ENCODE results near the gene B4GALT5.

Gene B4GALT5

GRCh38 chr20:49748525-49748838 is 34.8 kb upstream of the B4GALT5 start:
- no peak for DNase-seq (ENCODE audit: low read depth)
- H3K4me3 ChIP-seq (ENCODE audit: low read length), result no peak overlapping the region
- TF ChIP-seq, protein P1, sequence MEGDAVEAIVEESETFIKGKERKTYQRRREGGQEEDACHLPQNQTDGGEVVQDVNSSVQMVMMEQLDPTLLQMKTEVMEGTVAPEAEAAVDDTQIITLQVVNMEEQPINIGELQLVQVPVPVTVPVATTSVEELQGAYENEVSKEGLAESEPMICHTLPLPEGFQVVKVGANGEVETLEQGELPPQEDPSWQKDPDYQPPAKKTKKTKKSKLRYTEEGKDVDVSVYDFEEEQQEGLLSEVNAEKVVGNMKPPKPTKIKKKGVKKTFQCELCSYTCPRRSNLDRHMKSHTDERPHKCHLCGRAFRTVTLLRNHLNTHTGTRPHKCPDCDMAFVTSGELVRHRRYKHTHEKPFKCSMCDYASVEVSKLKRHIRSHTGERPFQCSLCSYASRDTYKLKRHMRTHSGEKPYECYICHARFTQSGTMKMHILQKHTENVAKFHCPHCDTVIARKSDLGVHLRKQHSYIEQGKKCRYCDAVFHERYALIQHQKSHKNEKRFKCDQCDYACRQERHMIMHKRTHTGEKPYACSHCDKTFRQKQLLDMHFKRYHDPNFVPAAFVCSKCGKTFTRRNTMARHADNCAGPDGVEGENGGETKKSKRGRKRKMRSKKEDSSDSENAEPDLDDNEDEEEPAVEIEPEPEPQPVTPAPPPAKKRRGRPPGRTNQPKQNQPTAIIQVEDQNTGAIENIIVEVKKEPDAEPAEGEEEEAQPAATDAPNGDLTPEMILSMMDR (conservative IDR thresholded peaks at IDR 0.05; ENCODE audit: low read depth, low read length), result no peak

DNA sequence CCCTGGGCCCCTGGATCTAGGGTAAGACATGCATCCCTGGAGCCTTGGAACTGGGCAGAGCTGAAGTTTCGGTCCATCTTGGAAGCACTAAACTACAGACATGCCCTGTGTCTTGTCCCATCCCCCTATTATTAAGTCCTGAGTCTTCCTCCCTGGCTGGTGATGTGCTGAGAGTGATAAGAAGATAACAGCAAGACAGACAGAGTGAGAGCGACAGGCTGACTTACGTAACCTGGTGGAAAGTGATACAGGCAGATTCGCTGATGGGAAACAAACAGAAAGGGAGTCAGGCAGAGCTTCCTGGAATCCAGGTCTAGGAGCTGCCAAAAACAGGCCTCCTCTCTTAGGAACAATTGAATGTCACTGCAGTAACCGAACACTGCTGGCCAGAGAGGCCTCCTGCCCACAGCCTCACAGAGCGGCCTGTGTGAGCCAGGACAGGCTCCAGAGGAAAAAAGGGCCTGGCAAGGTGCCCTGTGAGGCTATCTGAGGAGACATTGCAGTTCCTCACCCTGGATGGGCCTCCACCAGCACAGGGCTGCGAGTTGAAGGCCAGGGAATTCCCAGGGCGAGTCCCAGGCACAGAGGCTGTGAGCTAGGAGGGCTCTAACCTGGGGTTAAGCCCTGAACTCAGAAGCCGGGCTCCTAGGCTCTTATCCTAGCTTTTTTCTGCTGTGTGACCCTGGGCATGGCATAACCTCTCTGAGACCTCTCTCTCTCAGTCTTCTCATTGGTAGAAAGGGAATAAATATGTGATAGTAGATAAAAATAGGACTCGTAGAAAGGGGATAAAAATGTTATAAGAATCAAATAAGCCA is 34.2 kb upstream of the B4GALT5 start:
- TF ChIP-seq, protein P1 (conservative IDR thresholded peaks at IDR 0.05; ENCODE audit: low read depth, low read length), result no peak
- H3K4me3 ChIP-seq (ENCODE audit: low read length), result no peak overlapping the region
- DNase-seq (ENCODE audit: low read depth), result no peak

GRCh38 chr20:49742948-49743347 is 29.3 kb upstream of the B4GALT5 start:
- TF ChIP-seq, protein P1 (conservative IDR thresholded peaks at IDR 0.05; ENCODE audit: low read depth, low read length), result no peak
- no peak overlapping the region for H3K4me3 ChIP-seq (ENCODE audit: low read length)
- no peak for DNase-seq (ENCODE audit: low read depth)

GRCh38 chr20:49741977-49742376 is 28.3 kb upstream of the B4GALT5 start:
- H3K4me3 ChIP-seq (ENCODE audit: low read length), result no peak overlapping the region
- no peak for DNase-seq (ENCODE audit: low read depth)
- TF ChIP-seq, protein P1 (conservative IDR thresholded peaks at IDR 0.05; ENCODE audit: low read depth, low read length), result no peak

DNA sequence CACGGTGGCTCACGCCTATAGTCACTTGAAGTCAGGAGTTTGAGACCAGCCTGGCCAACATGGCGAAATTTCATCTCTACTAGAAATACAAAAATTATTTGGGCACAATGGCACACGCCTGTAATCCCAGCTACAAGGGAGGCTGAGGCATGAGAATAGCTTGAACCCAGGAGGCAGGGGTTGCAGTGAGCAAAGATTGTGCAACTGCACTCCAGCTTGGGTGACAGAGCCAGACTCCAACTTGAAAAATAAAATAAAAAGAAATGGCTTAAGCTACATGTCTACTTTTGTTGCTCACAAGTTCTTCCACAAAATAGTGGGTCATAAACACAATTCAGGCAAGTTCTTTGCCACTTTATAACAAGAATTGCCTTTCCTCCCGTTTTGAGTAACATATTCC is 27.1 kb upstream of the B4GALT5 start:
- TF ChIP-seq, protein P1 (conservative IDR thresholded peaks at IDR 0.05; ENCODE audit: low read depth, low read length), result no peak
- no peak overlapping the region for H3K4me3 ChIP-seq (ENCODE audit: low read length)
- DNase-seq (ENCODE audit: low read depth), result no peak

DNA sequence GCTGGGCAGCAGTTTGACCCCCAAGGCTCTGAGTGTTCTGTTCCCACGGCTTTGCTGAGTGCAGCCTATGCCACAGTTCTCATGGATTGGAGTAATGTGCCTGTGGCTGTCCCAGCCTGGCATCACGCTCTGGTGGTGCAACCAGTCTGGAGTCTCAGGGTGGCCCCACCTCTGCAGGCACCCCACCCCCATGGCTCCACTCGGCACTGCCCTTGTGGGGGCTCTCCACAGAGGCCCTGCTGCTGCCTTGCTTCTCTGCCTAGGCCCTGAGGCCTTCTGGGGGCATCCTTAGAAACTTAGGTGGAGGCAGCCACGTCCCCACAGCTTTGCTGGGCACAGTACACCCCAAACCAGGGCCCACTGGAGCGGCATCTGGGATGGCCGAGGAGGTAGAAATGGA is 25.4 kb upstream of the B4GALT5 start:
- no peak for DNase-seq (ENCODE audit: low read depth)
- TF ChIP-seq, protein P1 (conservative IDR thresholded peaks at IDR 0.05; ENCODE audit: low read depth, low read length), result no peak
- H3K4me3 ChIP-seq (ENCODE audit: low read length), result no peak overlapping the region

DNA sequence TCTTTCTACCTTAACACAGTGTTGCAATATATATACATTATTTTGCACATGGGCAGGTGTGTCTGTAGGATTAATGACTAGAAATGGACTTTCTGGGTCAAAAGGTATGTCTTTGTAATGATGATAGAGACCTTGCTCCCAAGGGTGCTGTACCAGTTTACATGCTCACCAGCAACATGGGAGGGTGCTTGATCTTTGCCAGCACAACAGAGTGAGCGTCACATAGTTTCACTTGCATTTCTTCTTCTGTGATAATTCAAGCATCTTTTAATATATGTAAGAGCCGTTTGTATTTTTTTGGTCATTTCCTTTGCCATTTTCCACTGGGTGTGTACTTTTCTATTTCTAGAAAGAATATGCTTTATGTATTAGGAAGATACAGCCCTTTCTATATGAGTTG is 23.6 kb upstream of the B4GALT5 start:
- DNase-seq (ENCODE audit: low read depth), result no peak
- TF ChIP-seq, protein P1 (conservative IDR thresholded peaks at IDR 0.05; ENCODE audit: low read depth, low read length), result no peak
- H3K4me3 ChIP-seq (ENCODE audit: low read length), result no peak overlapping the region
